ENCODE measurements around the gene HELT. TPM values are rescaled to one million over a fixed set of nuclear protein-coding genes. Genes with fewer than 3 reads are reported as not detected.

The HELT gene
- total RNA-seq, 2 donors from 2014 or later, result not detected

GRCh38 chr4:185016101-185016940 lies 2.0 kb upstream of the HELT start:
- DNase-seq, result peak; percentile 64
- no peak overlapping the region for H3K27ac Mint-ChIP-seq
- 4 to 5% methylated on average over 14 to 47 of the region's 47 CpGs for WGBS, 2 experiments (ENCODE audit: insufficient coverage in 1 of 2, insufficient read length in 1 of 2)
- TF ChIP-seq CTCF (conservative IDR thresholded peaks at IDR 0.05), result no peak
- no peaks in the 10 kb centered on the region for H3K36me3 Mint-ChIP-seq (ENCODE audit: low read depth)
- peaks cover 34% of the 10 kb centered on the region for H3K4me1 Mint-ChIP-seq
- Histone ChIP-seq H3K27ac (ENCODE audit: low read depth, low read length) (no peak overlapping the region), H3K4me1 (ENCODE audit: control insufficient read depth, insufficient read depth, low read length) (peaks cover 10% of the 10 kb centered on the region), H3K9ac (ENCODE audit: extremely low read depth, low read length, poor library complexity, severe bottlenecking) (no peak overlapping the region), H3K4me3 (ENCODE audit: low read length) (peak overlapping the region; percentile 55), H3K9me3 (ENCODE audit: control insufficient read depth, low read length) (no peaks in the 10 kb centered on the region), H3K27me3 (ENCODE audit: control insufficient read depth, insufficient read depth, low read length, poor library complexity, severe bottlenecking) (peaks cover 99% of the 10 kb centered on the region), H3K36me3 (ENCODE audit: control insufficient read depth, insufficient read depth, low read length) (no peaks in the 10 kb centered on the region)
- H3K9me3 Mint-ChIP-seq, result no peaks in the 10 kb centered on the region
- H3K27me3 Mint-ChIP-seq (ENCODE audit: insufficient read depth), result peaks cover 100% of the 10 kb centered on the region
- peak overlapping the region; percentile 41 for H3K4me3 Mint-ChIP-seq

GRCh38 chr4:185016946-185017758 lies 1.1 kb upstream of the HELT start:
- Histone ChIP-seq H3K27me3 (ENCODE audit: control insufficient read depth, insufficient read depth, low read length, poor library complexity, severe bottlenecking) (peaks cover 100% of the 10 kb centered on the region), H3K36me3 (ENCODE audit: control insufficient read depth, insufficient read depth, low read length) (no peaks in the 10 kb centered on the region), H3K27ac (ENCODE audit: low read depth, low read length) (no peak overlapping the region), H3K9ac (ENCODE audit: extremely low read depth, low read length, poor library complexity, severe bottlenecking) (no peak overlapping the region), H3K4me3 (ENCODE audit: low read length) (no peak overlapping the region), H3K4me1 (ENCODE audit: control insufficient read depth, insufficient read depth, low read length) (peaks cover 10% of the 10 kb centered on the region), H3K9me3 (ENCODE audit: control insufficient read depth, low read length) (no peaks in the 10 kb centered on the region)
- peak overlapping the region; percentile 36 for H3K4me3 Mint-ChIP-seq
- DNase-seq, result peak; percentile 63
- peaks cover 41% of the 10 kb centered on the region for H3K4me1 Mint-ChIP-seq
- H3K9me3 Mint-ChIP-seq, result no peaks in the 10 kb centered on the region
- no peak for TF ChIP-seq CTCF (conservative IDR thresholded peaks at IDR 0.05)
- H3K27me3 Mint-ChIP-seq (ENCODE audit: insufficient read depth), result peaks cover 100% of the 10 kb centered on the region
- H3K36me3 Mint-ChIP-seq (ENCODE audit: low read depth), result no peaks in the 10 kb centered on the region
- WGBS, 2 experiments (ENCODE audit: insufficient coverage in 1 of 2, insufficient read length in 1 of 2), result 1% methylated on average over 17 to 34 of the region's 34 CpGs
- H3K27ac Mint-ChIP-seq, result no peak overlapping the region

- H3K9me3 Mint-ChIP-seq, result no peaks in the 10 kb centered on the region
Measured at GRCh38 chr4:185018834-185019455, 655 bp downstream of the HELT start.

More at GRCh38 chr4:185018834-185019455, 655 bp downstream of the HELT start:
- no peaks in the 10 kb centered on the region for H3K9me3 ChIP-seq (ENCODE audit: control insufficient read depth, low read length)
- no peak overlapping the region for H3K9ac ChIP-seq (ENCODE audit: extremely low read depth, low read length, poor library complexity, severe bottlenecking)
- Mint-ChIP-seq H3K4me3 (peak overlapping the region; percentile 41), H3K36me3 (ENCODE audit: low read depth) (no peaks in the 10 kb centered on the region), H3K27me3 (ENCODE audit: insufficient read depth) (peaks cover 100% of the 10 kb centered on the region), H3K27ac (no peak overlapping the region), H3K4me1 (peaks cover 42% of the 10 kb centered on the region)
- no peak for TF ChIP-seq CTCF (conservative IDR thresholded peaks at IDR 0.05)
- H3K27ac ChIP-seq (ENCODE audit: low read depth, low read length), result no peak overlapping the region
- peaks cover 10% of the 10 kb centered on the region for H3K4me1 ChIP-seq (ENCODE audit: control insufficient read depth, insufficient read depth, low read length)
- no peaks in the 10 kb centered on the region for H3K36me3 ChIP-seq (ENCODE audit: control insufficient read depth, insufficient read depth, low read length)
- H3K27me3 ChIP-seq (ENCODE audit: control insufficient read depth, insufficient read depth, low read length, poor library complexity, severe bottlenecking), result peaks cover 100% of the 10 kb centered on the region
- no peak overlapping the region for H3K4me3 ChIP-seq (ENCODE audit: low read length)
- WGBS, 2 experiments (ENCODE audit: insufficient coverage in 1 of 2, insufficient read length in 1 of 2), result 3 to 4% methylated on average over 12 to 41 of the region's 41 CpGs
- peak; percentile 83 for DNase-seq

Measured in endodermal cell (in vitro differentiated cells).